PC-9 (cell line): ENCODE data around the gene HPGDS. TPM values are rescaled to one million over a fixed set of nuclear protein-coding genes. Genes with fewer than 3 reads are reported as not detected.
"Not testable (repeated sequence)": the region's sequence is repeated elsewhere in the genome, so short reads cannot be mapped to it uniquely, and the experiment has no call there.

Experiments used
- BruUV-seq: library from RNA; stranded (reverse); fragments of 400-500 nt; replicated peaks from 2 replicates; lab custom pipeline; 2021; lab: Mats Ljungman, UMichigan
- CTCF ChIA-PET: fragments of 300-600 bp; sonication (Branson Sonifier 250); formaldehyde crosslinking; loops from one replicate; lab custom pipeline; 2022; ENCODE audit warnings: antibody characterized with exemption; lab: Charles Lee
- POLR2A ChIA-PET: fragments of 300-600 bp; sonication (Branson Sonifier 250); formaldehyde crosslinking; loops from one replicate; lab custom pipeline; 2022; ENCODE audit warnings: antibody characterized with exemption; ENCODE audit not compliant: unreplicated experiment; lab: Charles Lee
- DNase-seq, 2 experiments: peaks; one replicate each; pipeline versions ENCODE4 v3.0.0 to v3.0.0-alpha.2; 2015 to 2022; ENCODE audit warnings: mixed read lengths in 1 of 2
- H2AFZ ChIP-seq: fragments of 200-600 bp; sonication (generic); 2 replicates; pipeline ENCODE4 v1.8.1; 2017; ENCODE audit warnings: antibody characterized with exemption
- H3F3A ChIP-seq: fragments of 200-600 bp; sonication (generic); 2 replicates; pipeline ENCODE4 v1.8.1; 2017; ENCODE audit warnings: antibody characterized with exemption, mild to moderate bottlenecking, low read depth; ENCODE audit not compliant: insufficient read depth
- H3K27ac ChIP-seq: fragments of 200-600 bp; sonication (generic); 2 replicates; pipeline ENCODE4 v1.6.1; 2016; ENCODE audit warnings: mixed run types
- H3K27me3 ChIP-seq: fragments of 200-600 bp; sonication (generic); 2 replicates; pipeline ENCODE4 v1.6.1; 2016; ENCODE audit warnings: low read depth, mixed run types; ENCODE audit not compliant: insufficient read depth
- H3K36me3 ChIP-seq: fragments of 200-600 bp; sonication (generic); 2 replicates; pipeline ENCODE4 v1.6.1; 2016; ENCODE audit warnings: low read depth, mixed run types
- H3K4me1 ChIP-seq: fragments of 200-600 bp; sonication (generic); replicated peaks from 2 replicates; pipeline ENCODE4 v1.6.1; 2016; ENCODE audit warnings: mixed run types; ENCODE audit not compliant: insufficient read depth
- H3K4me2 ChIP-seq: fragments of 200-600 bp; sonication (generic); 2 replicates; pipeline ENCODE4 v1.6.1; 2017; ENCODE audit warnings: mixed run types
- H3K4me3 ChIP-seq: fragments of 200-600 bp; sonication (generic); 2 replicates; pipeline ENCODE4 v1.6.1; 2016; ENCODE audit warnings: mixed run types
- H3K79me2 ChIP-seq: fragments of 200-600 bp; sonication (generic); 2 replicates; pipeline ENCODE4 v1.6.1; 2017; ENCODE audit warnings: low read depth, mixed run types
- H3K9me2 ChIP-seq: fragments of 200-600 bp; sonication (generic); 2 replicates; pipeline ENCODE4 v1.8.1; 2017; ENCODE audit warnings: mild to moderate bottlenecking; ENCODE audit not compliant: insufficient read depth
- H3K9me3 ChIP-seq: fragments of 200-600 bp; sonication (generic); 2 replicates; pipeline ENCODE4 v1.8.1; 2016; ENCODE audit warnings: low read depth; ENCODE audit not compliant: insufficient read depth
- H4K20me1 ChIP-seq: fragments of 200-600 bp; sonication (generic); 2 replicates; pipeline ENCODE4 v1.8.1; 2017; ENCODE audit not compliant: insufficient read depth
- CTCF ChIP-seq: fragments of 200-600 bp; sonication (generic); conservative IDR thresholded peaks from 2 replicates; pipeline ENCODE4 v1.6.1; 2017; ENCODE audit warnings: mixed run types, antibody characterized with exemption, mild to moderate bottlenecking, moderate library complexity
- EZH2 ChIP-seq: fragments of 200-600 bp; sonication (generic); IDR thresholded peaks from 2 replicates; pipeline ENCODE4 v1.8.0; 2017; ENCODE audit warnings: antibody characterized with exemption, low read depth
- intact Hi-C: fragments of 100-400 bp; cut with micrococcal nuclease; formaldehyde crosslinking; loops from one replicate; pipeline ENCODE4 v1.10.0; 2022; ENCODE audit not compliant: unreplicated experiment
- total RNA-seq: library from RNA; stranded (reverse); gene quantifications from 2 replicates; pipeline ENCODE4 v1.2.3, GENCODE V29; 2021

Gene HPGDS
- total RNA-seq, 1 experiment from 2014 or later = not detected

GRCh38 chr4:94341481-94342370 is 910 bp downstream of the HPGDS start:
- Histone ChIP-seq H3K27me3 (no peaks in the 10 kb centered on the region), H3K4me3 (no peak overlapping the region), H3K9me2 (no peaks in the 10 kb centered on the region), H2AFZ (no peak overlapping the region), H3K4me1 (no peaks in the 10 kb centered on the region), H3K36me3 (no peaks in the 10 kb centered on the region), H3K4me2 (no peak overlapping the region), H3F3A (no peaks in the 10 kb centered on the region), H3K9me3 (no peaks in the 10 kb centered on the region), H3K79me2 (no peaks in the 10 kb centered on the region), H4K20me1 (no peaks in the 10 kb centered on the region), H3K27ac (no peak overlapping the region)
- CTCF ChIA-PET = interaction anchor here (0.7 kb wide), 1 partner anchor 1004 kb away, joined by 3 read pairs; no protein-coding TSS in a partner anchor
- TF ChIP-seq EZH2 = no peak
- no peak for TF ChIP-seq CTCF
- intact Hi-C loops = no loop called here
- POLR2A ChIA-PET = no interaction called here
- DNase-seq = no peak
- BruUV-seq = no TSS peak

GRCh38 chr4:94339779-94340178 is 2.9 kb downstream of the HPGDS start:
- Histone ChIP-seq H3K9me3 (no peaks in the 10 kb centered on the region), H3K4me1 (no peaks in the 10 kb centered on the region), H2AFZ (no peak overlapping the region), H3K9me2 (no peaks in the 10 kb centered on the region), H3K27me3 (no peaks in the 10 kb centered on the region), H3K4me2 (no peak overlapping the region), H3F3A (no peaks in the 10 kb centered on the region), H3K36me3 (no peaks in the 10 kb centered on the region), H4K20me1 (no peaks in the 10 kb centered on the region), H3K79me2 (no peaks in the 10 kb centered on the region), H3K4me3 (no peak overlapping the region), H3K27ac (no peak overlapping the region)
- ChIA-PET POLR2A (no interaction called here), CTCF (no interaction called here)
- intact Hi-C loops = no loop called here
- no TSS peak for BruUV-seq
- TF ChIP-seq EZH2 = no peak
- TF ChIP-seq CTCF = no peak
- no peak for DNase-seq

GRCh38 chr4:94338681-94339351 is 3.8 kb downstream of the HPGDS start:
- Histone ChIP-seq H3K27ac (no peak overlapping the region), H3F3A (no peaks in the 10 kb centered on the region), H2AFZ (no peak overlapping the region), H3K36me3 (no peaks in the 10 kb centered on the region), H3K4me3 (no peak overlapping the region), H3K4me1 (no peaks in the 10 kb centered on the region), H3K9me2 (no peaks in the 10 kb centered on the region), H3K27me3 (no peaks in the 10 kb centered on the region), H3K79me2 (no peaks in the 10 kb centered on the region), H3K9me3 (no peaks in the 10 kb centered on the region), H3K4me2 (no peak overlapping the region), H4K20me1 (no peaks in the 10 kb centered on the region)
- ChIA-PET CTCF (no interaction called here), POLR2A (no interaction called here)
- intact Hi-C loops = no loop called here
- TF ChIP-seq CTCF = no peak
- no peak for TF ChIP-seq EZH2
- DNase-seq = no peak
- BruUV-seq = no TSS peak

GRCh38 chr4:94336791-94337190 is 5.8 kb downstream of the HPGDS start:
- BruUV-seq, H4K20me1 ChIP-seq, H3K4me3 ChIP-seq, intact Hi-C loops, H3K27me3 ChIP-seq, H3K9me3 ChIP-seq, DNase-seq, POLR2A ChIA-PET, H3K27ac ChIP-seq, H3K79me2 ChIP-seq, CTCF ChIA-PET, H3K36me3 ChIP-seq, H3K4me1 ChIP-seq, H3F3A ChIP-seq, H2AFZ ChIP-seq, H3K4me2 ChIP-seq, H3K9me2 ChIP-seq: not testable (repeated sequence)
